GM12873 (cell line): ENCODE measurements around the gene THNSL1.

Experiments
- TF ChIP-seq, protein P1 (sequence below): IDR thresholded peaks from 2 replicates; pipeline ENCODE4 v1.5.1; 2012; ENCODE audit warnings: low read depth, mild to moderate bottlenecking, moderate library complexity, low read length, control low read depth; ENCODE audit not compliant: insufficient read depth; ENCODE audit errors: missing control alignments

Gene THNSL1, protein sequence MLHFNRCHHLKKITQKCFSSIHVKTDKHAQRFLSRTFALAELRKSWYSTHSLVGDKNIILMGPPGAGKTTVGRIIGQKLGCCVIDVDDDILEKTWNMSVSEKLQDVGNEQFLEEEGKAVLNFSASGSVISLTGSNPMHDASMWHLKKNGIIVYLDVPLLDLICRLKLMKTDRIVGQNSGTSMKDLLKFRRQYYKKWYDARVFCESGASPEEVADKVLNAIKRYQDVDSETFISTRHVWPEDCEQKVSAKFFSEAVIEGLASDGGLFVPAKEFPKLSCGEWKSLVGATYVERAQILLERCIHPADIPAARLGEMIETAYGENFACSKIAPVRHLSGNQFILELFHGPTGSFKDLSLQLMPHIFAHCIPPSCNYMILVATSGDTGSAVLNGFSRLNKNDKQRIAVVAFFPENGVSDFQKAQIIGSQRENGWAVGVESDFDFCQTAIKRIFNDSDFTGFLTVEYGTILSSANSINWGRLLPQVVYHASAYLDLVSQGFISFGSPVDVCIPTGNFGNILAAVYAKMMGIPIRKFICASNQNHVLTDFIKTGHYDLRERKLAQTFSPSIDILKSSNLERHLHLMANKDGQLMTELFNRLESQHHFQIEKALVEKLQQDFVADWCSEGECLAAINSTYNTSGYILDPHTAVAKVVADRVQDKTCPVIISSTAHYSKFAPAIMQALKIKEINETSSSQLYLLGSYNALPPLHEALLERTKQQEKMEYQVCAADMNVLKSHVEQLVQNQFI

GRCh38 chr10:25016376-25017153, at the start of gene THNSL1:
TSS of gene THNSL1 (plus strand) at chr10:25016612. CDS start at chr10:25023224, 6,612 bp downstream.
- TF ChIP-seq, protein P1, sequence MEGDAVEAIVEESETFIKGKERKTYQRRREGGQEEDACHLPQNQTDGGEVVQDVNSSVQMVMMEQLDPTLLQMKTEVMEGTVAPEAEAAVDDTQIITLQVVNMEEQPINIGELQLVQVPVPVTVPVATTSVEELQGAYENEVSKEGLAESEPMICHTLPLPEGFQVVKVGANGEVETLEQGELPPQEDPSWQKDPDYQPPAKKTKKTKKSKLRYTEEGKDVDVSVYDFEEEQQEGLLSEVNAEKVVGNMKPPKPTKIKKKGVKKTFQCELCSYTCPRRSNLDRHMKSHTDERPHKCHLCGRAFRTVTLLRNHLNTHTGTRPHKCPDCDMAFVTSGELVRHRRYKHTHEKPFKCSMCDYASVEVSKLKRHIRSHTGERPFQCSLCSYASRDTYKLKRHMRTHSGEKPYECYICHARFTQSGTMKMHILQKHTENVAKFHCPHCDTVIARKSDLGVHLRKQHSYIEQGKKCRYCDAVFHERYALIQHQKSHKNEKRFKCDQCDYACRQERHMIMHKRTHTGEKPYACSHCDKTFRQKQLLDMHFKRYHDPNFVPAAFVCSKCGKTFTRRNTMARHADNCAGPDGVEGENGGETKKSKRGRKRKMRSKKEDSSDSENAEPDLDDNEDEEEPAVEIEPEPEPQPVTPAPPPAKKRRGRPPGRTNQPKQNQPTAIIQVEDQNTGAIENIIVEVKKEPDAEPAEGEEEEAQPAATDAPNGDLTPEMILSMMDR: no peak

DNA sequence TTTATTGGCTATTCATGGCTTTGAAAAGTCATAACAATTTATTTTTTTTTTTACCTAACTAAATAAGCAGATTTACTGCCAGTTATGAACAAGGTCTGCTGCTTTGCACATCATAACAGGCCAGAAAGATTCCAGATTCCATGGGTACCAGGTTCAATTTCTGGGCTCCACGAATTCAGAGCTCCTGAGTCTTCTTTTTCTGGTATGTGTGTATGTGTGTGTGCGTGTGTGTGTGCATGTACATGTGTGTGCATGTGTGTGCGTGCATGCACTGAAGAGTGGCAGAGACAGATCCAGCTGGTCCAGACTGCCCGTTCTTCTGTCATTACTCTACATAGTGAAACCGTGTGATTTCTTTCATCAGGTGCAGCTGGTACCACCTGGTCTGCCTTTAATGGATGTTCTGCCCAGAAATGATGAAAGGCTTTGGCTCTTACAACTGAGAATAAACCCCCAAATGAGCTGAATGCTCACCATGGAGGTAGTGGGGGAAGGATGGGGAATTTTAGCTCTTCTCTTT, 49.4 kb upstream of the THNSL1 start:
- TF ChIP-seq, protein P1: no peak

GRCh38 chr10:24968349-24968748, 48.1 kb upstream of the THNSL1 start:
- TF ChIP-seq, protein P1: no peak

GRCh38 chr10:24969841-24970281, 46.6 kb upstream of the THNSL1 start:
- TF ChIP-seq, protein P1: no peak

DNA sequence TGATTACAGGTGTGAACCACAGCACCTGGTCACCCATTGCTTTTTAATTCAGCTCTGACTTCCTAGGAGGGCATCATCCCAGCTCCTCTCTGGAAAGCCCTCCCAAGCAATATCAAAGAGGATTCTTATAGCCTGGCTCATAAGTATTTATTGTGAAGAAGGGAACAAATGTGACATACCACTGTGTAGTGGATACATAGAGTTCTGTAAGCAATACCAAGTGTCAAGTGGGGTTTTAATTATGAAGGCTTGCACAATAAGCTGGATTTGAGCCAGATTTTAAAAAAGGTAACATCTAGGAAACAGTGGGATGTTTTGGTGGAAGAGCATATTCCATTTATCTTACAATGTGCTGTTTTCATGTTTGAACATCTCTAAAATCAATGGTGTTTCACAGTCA, 45.0 kb upstream of the THNSL1 start:
- TF ChIP-seq, protein P1: no peak

DNA sequence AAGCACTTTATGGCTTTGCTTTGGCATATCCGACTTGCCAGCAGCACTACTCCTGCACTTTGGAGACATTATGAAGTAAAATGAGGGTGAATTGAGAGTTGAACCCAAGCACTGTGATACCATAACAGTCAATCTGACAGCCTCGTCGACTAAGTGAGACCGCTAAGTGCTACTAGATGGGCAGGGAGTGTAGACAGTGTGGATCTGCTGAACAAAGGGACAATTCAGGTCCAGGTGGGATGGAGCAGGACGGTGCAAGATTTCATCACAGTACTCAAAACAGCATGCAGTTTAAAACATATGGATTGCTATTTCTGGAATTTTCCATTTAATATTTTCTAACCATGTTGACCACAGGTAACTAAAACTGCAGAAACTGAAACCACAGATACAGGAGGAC, 43.2 kb upstream of the THNSL1 start:
- TF ChIP-seq, protein P1: no peak

DNA sequence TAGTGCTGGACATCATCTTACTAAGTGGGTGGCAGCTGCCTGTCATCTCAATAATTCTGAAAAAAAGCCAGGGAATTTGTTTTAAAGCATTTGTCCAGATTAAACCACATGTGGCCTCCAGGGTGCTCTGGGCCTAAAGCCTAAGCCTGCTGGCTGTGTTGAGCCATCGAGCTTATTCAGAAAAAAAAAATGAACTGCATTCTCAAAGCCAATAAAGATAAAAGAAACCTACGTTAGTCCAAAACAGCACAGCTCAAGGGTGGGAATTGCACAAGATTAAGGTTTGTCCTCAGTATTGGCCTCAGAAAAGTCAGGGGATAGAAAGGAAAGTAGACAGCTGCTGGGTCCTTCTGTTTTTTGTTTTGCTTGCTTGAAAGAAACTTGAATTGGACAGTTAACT, 41.4 kb upstream of the THNSL1 start:
- TF ChIP-seq, protein P1: no peak
